ENCODE data around the gene AFF4.

Gene AFF4

DNA sequence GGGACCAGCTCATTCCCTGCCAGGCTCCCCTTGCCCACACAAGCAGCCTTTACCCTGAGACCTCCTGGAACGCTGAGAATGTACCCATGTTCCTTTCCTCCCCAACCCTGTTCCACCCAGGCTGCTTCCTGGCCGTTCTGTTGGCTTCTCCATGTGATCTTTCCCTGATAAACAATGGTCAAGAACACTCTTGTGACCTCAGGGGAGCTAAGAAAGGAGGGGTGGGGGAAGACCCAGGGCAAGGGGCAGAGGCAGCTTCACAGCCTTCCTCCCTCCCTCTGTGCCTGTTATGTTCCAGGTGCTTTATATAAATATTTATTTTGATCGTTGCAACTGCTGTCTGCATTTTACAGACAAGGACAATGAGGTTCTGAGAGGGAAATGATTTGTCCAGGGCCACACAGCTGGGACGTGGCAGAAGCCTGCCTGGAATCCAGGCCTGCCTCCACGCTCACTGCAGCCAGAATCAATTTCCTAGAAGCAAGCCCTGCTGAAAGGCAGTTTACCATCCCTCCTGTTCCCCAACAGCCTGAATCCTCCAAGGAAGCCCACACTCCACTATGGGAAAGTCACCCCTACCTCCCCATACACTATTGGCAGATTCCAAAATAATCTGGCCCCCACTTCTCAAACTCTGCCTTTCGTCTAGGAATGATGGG, 136.9 kb downstream of the AFF4 start:
- no peak for DNase-seq (ENCODE audit: low spot score)

DNA sequence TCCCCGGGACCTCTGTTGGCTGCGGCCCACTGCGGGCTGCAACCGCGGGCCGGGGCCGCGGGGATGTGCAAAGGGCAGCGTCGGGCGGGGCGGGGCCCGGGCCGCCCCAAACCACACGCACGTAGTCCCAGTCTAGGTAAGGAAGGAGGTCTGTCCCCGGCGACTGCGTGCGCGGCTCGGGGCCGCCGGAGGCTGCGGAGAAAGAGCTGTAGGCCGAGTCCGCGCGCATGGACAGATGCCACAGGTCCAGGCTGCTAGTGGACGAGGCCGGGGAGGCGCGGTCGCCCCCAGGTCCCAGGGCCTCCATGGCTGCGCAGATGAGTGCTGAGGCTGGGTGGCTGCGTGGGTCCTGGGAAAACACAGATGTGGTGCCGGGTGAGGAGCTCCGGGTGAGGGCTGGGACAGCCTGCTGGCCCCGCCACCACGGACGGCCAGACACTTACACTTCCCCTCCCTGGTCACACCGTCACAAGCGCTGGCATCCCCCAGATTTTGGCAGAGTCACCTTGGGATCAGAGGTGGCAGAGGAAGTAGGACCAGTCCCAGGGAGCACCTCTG, 137.5 kb downstream of the AFF4 start:
- DNase-seq (ENCODE audit: low spot score) = no peak
